ENCODE data around the gene OLFML2B. TPM values are rescaled to one million over a fixed set of nuclear protein-coding genes. Genes with fewer than 3 reads are reported as not detected.
A peak's percentile ranks its signal among the peaks of the same experiment; 100 is the strongest.

OLFML2B gene
- total and polyA plus RNA-seq, 2 of the 13 experiments (the other 11 are each of a cell fraction or from before 2014, with no cell fraction given) = not detected

- Histone ChIP-seq H3K9ac (ENCODE audit: insufficient read depth, low read depth, low read length) (no peak overlapping the region), H2AFZ (ENCODE audit: low read length) (no peak overlapping the region), H3K36me3 (replicated peaks in 1 of 2; ENCODE audit: control insufficient read depth in 1 of 2, insufficient read depth in 2 of 2, low read length in 2 of 2) (no peaks in the 10 kb centered on the region), H4K20me1 (ENCODE audit: insufficient read depth, low read length) (no peaks in the 10 kb centered on the region), H3K4me3 (replicated peaks in 1 of 3; ENCODE audit: insufficient read depth in 1 of 3, low read depth in 2 of 3, low read length in 3 of 3) (no peak overlapping the region), H3K27ac (ENCODE audit: extremely low read length, insufficient read depth, low read length) (no peak overlapping the region), H3K79me2 (ENCODE audit: insufficient read depth, low read length) (no peaks in the 10 kb centered on the region), H3K9me3 (ENCODE audit: low read length) (no peaks in the 10 kb centered on the region), H3K4me1 (ENCODE audit: insufficient read depth, low read length) (0 out of 2 replicates have a peak, but pooled peaks cover 5% of the 10 kb centered on the region), H3K4me2 (ENCODE audit: low read depth, low read length) (no peak overlapping the region), H3K27me3 (ENCODE audit: control insufficient read depth in 1 of 2, insufficient read depth in 2 of 2, low read length in 2 of 2) (peaks cover 4 to 29% of the 10 kb centered on the region in 2 experiments; a peak in 4 of 5 replicates)
- BruUV-seq (replicated peaks) = no TSS peak
- FAIRE-seq = no peak
- peak; percentile 43; the same call in 2 of the 3 replicates for ATAC-seq
- in situ Hi-C loops (cut with HindIII; ENCODE audit: extremely low pct_ligation_motif_present, low pct_unique_long_range_greater_than_20kb) (no loop called here), intact Hi-C loops (cut with micrococcal nuclease; ENCODE audit: unreplicated experiment) (no loop called here)
- POLR2A ChIA-PET = no interaction called here
- WGBS (ENCODE audit: low lambda C conversion rate) = 50% methylated on average over 1 of the region's 3 CpGs
- DNase-seq (ENCODE audit: low spot score) = no peak
- CTCF ChIA-PET (ENCODE audit: low intra/inter-chr PET ratio, low total read pairs) = no interaction called here
- TF ChIP-seq TOPORS (CRISPR knock-in tag; IDR thresholded peaks at IDR 0.05) = no peak
- no peak for TF ChIP-seq ZNF572 (CRISPR knock-in tag; IDR thresholded peaks at IDR 0.05)
- no peak for TF ChIP-seq TEAD3 (CRISPR knock-in tag; optimal IDR thresholded peaks at IDR 0.05; ENCODE audit: borderline replicate concordance)
- TF ChIP-seq RBM22 (optimal IDR thresholded peaks at IDR 0.05; ENCODE audit: low read length) = no peak
- TF ChIP-seq ZHX1 (CRISPR knock-in tag; IDR thresholded peaks at IDR 0.05; ENCODE audit: low read depth) = no peak
- no peak for TF ChIP-seq ZNF614 (CRISPR knock-in tag; IDR thresholded peaks at IDR 0.05; ENCODE audit: borderline replicate concordance)
- TF ChIP-seq ZNF512B (CRISPR knock-in tag; IDR thresholded peaks at IDR 0.05; ENCODE audit: borderline replicate concordance) = no peak
Measured at GRCh38 chr1:162007466-162007865, 16.2 kb downstream of the OLFML2B start.
